Epithelial cell of prostate (primary cell): ENCODE data around the gene CYP2S1.
A peak's percentile ranks its signal among the peaks of the same experiment; 100 is the strongest.
"Not testable (repeated sequence)": the region's sequence is repeated elsewhere in the genome, so short reads cannot be mapped to it uniquely, and the experiment has no call there.

ENCODE experiments used
- DNase-seq: peaks from one replicate; pipeline ENCODE4 v3.0.0-alpha.2; 2011; ENCODE audit warnings: low read depth, low spot score
- H3K27ac ChIP-seq: fragments of 450-650 bp; 2 replicates; pipeline ENCODE4 v1.5.1; 2017; ENCODE audit warnings: mild to moderate bottlenecking

CYP2S1 gene

DNA sequence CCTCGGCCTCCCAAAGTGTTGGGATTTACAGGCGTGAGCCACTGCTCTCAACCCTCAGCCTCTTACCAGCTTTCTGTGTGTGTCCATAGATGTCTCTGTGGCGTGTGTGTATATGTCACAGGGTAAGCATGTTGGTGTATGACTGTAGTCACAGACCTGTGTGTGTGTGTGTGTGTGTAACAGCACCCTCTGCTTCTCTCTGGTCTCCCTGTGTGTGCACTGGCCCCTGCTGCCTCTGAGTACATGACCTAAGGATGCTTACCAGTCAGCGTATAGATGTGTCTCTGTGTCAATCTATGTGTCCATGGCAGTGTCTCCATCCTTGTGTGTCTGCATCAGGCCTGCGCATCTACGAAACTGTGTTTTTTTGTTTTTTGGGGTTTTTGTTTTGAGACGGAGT, 31.6 kb downstream of the CYP2S1 start:
- no peak for DNase-seq
- peak overlapping the region; percentile 88 for H3K27ac ChIP-seq

DNA sequence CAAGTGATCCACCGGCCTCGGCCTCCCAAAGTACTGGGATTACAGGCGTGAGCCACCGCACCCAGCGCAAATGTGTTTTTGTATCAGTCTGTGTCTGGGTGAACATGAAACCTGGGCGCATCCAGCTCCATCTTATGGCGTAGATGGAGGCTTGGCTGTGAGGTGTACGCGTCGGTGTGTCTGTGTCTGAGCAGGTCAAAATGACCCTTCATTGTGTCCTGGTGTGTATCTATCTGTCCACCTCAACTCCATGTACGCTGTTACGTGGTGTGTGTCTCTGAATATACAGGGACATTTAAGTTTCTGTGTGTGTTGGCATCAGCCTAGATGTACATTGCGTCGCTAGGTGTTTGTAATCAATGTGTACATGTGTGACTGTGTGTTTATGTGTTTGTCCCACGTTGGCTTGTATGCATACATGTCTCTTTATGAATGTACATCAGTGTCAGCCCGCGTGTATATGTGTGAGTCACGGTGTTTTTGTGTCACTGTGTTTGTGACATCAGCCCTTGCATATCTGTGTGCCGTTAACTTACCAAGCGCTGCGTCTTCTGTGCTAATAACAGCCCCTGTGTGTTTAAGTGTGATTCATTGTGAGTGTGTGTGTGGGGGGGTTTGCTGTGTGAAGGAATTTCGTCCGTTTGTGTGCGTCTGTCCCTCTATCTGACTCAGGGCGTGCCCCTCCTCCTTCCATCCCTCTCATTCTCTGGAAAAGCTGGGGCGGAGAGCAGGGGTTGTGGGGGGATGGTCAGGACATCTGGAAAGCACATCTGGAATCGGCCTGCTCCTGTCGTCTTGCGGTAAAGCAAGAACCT, 32.4 kb downstream of the CYP2S1 start:
- peak; percentile 86 for DNase-seq
- peak overlapping the region; percentile 88 for H3K27ac ChIP-seq

DNA sequence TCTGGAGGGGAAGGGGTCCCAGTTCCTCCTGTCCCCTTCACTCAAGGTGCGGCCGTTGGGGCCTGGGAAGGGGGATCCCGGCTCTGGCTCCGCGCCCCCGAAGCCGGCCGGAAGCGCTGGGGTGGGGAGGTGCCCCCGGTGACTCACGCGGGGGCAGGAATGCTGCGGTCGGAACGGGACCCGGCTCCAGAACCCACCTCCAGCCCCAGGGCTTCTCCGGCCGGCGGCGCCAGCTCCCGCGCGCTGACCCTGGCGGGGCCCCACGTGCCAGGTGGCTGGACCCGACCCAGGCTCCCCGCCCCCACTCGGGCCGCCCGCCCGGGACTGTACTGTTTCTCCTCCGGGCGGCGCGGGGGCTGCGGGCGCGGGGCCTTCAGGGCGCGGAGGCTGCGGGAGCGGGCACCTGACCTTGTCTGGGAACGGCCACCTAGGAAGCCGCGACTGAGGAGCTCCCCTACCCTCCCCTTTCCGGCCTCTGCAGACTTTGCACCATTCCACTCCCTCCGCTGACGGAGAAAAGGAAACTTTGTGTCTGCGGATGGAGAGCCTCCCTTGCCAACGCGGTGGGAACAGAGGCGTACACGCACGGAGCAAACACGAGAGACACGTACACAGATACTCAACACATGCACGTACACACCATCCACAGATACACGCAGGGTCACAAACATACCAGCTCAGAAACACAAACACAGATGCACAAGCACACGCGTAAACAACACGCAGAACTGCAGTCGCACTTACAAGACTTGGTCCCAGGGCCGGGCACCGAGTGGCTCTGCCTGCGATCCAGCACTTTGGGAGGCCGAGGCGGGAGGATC, 33.2 kb downstream of the CYP2S1 start:
- no peak for DNase-seq
- H3K27ac ChIP-seq: peak overlapping the region; percentile 88

GRCh38 chr19:41226874-41227390, 33.9 kb downstream of the CYP2S1 start:
- peak overlapping the region; percentile 88 for H3K27ac ChIP-seq
- DNase-seq: no peak

GRCh38 chr19:41228486-41228885, 35.5 kb downstream of the CYP2S1 start:
- H3K27ac ChIP-seq: no peak overlapping the region
- no peak for DNase-seq

GRCh38 chr19:41229338-41229737, 36.3 kb downstream of the CYP2S1 start:
- not testable (repeated sequence) for DNase-seq, H3K27ac ChIP-seq

GRCh38 chr19:41230067-41230857, 37.2 kb downstream of the CYP2S1 start:
- DNase-seq: no peak
- H3K27ac ChIP-seq: no peak overlapping the region

- no peak for DNase-seq
- H3K27ac ChIP-seq: no peak overlapping the region
These were observed 39.7 kb downstream of the CYP2S1 start for GRCh38 chr19:41232686-41233085.

DNA sequence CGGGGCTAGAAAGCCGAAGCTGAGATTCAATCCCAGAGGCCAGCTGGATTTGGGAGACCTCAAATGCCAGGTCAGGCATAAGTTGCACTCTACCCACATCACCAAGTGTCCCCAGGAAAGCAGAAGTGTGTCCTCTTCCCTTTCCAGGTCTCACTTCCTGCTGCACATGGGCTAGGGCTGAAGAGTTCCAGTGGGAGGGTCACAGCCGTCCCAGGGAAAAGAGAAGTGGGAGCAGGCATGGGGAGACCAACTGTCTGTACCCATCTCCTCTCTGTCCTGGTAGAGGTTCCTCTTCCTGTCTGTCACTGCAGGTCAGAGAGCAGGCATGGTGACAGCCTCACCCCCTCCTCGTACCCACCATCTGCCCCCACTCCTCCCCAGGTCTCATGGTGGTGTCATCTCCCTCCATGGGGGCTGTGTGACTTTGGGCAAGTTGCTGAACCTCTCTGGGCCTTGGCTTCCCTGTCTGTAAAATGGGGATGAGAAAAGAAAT, 40.8 kb downstream of the CYP2S1 start:
- DNase-seq: no peak
- no peak overlapping the region for H3K27ac ChIP-seq

DNA sequence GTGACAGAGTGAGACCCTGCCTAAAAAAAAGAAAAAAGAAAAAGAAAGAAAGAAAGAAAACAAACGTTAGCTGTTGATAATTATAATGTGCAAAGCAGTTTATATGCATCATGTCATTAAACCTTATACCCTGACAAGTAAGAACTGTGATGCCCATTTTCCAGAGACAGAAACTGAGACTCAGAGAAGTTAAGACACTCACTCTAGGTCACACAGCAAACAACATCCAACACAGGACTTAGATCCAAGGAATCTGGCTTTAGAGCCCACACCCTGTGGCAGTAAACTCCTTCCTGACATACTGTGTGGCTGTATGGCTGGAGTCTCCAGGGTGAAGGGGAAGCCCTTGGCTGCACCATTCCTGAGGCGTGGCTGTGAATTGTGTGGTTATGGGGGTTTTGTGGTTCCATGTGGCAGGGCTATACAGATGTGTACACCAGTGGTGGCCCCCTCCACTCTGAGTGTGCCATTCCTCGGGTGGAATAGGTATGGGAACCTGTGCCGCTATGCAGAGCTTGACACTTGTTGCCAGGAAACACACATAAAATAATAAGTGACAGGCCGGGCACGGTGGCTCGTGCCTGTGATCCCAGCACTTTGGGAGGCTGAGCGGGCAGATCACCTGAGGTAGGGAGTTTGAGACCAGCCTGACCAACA, 41.6 kb downstream of the CYP2S1 start:
- no peak overlapping the region for H3K27ac ChIP-seq

GRCh38 chr19:41235480-41235879, 42.5 kb downstream of the CYP2S1 start:
- DNase-seq: no peak
- no peak overlapping the region for H3K27ac ChIP-seq

More for the DNA sequence above, 41.6 kb downstream of the CYP2S1 start:
- DNase-seq: no peak

DNA sequence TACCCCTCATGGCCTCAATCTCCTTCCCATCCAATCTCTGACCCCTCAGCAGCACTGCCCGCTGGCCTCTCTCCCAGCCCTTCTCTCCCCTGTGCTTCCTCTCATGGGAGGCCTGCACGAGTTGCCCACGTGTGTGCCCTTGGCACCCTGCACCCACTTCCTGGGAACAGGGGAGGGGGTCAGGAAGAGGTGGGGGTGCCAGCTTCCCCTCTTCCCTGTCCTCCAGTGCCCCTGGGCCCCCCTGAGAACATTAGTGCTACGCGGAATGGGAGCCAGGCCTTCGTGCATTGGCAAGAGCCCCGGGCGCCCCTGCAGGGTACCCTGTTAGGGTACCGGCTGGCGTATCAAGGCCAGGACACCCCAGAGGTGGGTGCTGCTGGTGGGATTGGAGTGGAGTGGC, 45.2 kb downstream of the CYP2S1 start:
- DNase-seq: no peak
- no peak overlapping the region for H3K27ac ChIP-seq

DNA sequence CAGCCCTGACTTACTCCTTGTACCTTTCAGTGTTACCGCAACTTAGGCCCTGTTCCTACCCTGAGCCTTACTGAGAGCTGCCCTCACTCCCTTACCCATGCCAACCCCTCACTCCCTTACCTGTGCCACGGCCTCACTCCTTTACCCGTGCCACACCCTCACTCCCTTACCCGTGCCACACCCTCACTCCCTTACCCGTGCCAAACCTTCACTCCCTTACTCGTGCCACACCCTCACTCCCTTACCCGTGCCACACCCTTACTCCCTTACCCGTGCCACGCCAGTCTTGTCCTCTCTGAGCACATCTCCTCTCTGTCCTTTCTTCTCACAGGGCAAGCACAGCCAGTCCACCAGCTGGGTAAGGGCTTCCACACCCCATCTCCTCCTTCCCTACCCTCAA, 46.3 kb downstream of the CYP2S1 start:
- H3K27ac ChIP-seq: no peak overlapping the region
- DNase-seq: no peak

- H3K27ac ChIP-seq: no peak overlapping the region
- no peak for DNase-seq
These were observed 47.0 kb downstream of the CYP2S1 start for GRCh38 chr19:41239961-41240574.

DNA sequence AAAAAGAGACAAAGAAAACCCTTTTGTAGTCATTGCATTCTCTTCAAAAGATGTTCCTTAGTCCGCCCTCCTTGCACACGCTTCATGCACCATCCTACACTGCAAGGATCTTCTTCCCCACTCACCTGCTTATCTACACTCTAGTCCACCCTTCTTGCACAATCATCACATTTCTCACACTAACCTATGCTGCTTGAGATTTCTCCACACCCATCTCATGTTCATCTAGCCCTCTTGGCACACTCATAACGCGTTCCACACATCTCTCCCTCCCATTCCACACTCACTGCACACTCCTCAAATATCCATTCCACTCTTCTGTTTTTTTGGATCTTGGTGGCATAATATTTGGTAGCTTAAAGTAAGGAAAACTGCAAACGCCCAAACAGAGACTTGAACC, 48.8 kb downstream of the CYP2S1 start:
- H3K27ac ChIP-seq: no peak overlapping the region
- DNase-seq: no peak

- DNase-seq: no peak
- H3K27ac ChIP-seq: no peak overlapping the region
These were observed 51.1 kb downstream of the CYP2S1 start for GRCh38 chr19:41244117-41244516.

DNA sequence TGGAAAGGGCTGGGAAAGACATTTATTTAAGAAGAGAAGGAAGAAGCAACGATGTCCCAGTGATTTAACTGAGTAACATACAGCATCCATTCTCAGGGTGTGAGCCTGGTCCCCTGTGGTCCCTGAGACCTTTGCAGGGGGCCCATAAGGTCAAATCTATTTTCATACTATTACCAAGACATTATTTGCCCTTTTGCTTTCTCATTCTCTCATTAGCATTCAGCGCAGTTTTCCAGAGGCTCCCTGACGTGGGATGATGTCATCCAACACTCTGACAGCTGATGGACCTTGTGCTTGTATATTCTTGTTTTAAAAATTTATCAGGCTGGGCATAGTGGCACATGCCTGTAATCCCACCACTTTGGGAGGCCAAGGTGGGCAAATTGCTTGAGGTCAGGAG, 52.8 kb downstream of the CYP2S1 start:
- no peak overlapping the region for H3K27ac ChIP-seq

GRCh38 chr19:41248895-41249294, 55.9 kb downstream of the CYP2S1 start:
- H3K27ac ChIP-seq: no peak overlapping the region
- no peak for DNase-seq

More for the DNA sequence above, 52.8 kb downstream of the CYP2S1 start:
- DNase-seq: no peak

GRCh38 chr19:41249707-41250423, 56.8 kb downstream of the CYP2S1 start:
- H3K27ac ChIP-seq: no peak overlapping the region
- DNase-seq: no peak
